Activated B cell treated with CpG ODN at 0.5 μM for 24 hours (primary cell): ENCODE data around the gene IER2. TPM values are rescaled to one million over a fixed set of nuclear protein-coding genes. Genes with fewer than 3 reads are reported as not detected.

Source experiments
- ATAC-seq: fragments of 200-7000 bp; cut with Tn5 transposase; one replicate; pipeline ENCODE4 v1.10.0; 2021; ENCODE audit warnings: low read depth, mild to moderate bottlenecking, moderate library complexity
- CTCF ChIA-PET: fragments of 350-600 bp; sonication (Branson Sonifier 250); formaldehyde crosslinking; loops from one replicate; lab custom pipeline; 2021; ENCODE audit warnings: antibody characterized with exemption; lab: Charles Lee
- POLR2A ChIA-PET: fragments of 350-600 bp; sonication (Branson Sonifier 250); formaldehyde crosslinking; loops from one replicate; lab custom pipeline; 2021; ENCODE audit warnings: antibody characterized with exemption; lab: Charles Lee
- DNase-seq: peaks from one replicate; pipeline ENCODE4 v3.0.0; 2022
- H3K27ac Mint-ChIP-seq: one replicate; pipeline ENCODE4 v1.8.0; 2020; ENCODE audit warnings: mixed read lengths
- H3K27me3 Mint-ChIP-seq: one replicate; pipeline ENCODE4 v1.8.0; 2021; ENCODE audit warnings: mixed read lengths
- H3K36me3 Mint-ChIP-seq: one replicate; pipeline ENCODE4 v1.8.0; 2021; ENCODE audit warnings: low read depth, mixed read lengths
- H3K4me1 Mint-ChIP-seq: one replicate; pipeline ENCODE4 v1.8.0; 2021; ENCODE audit warnings: mixed read lengths
- H3K4me3 Mint-ChIP-seq: one replicate; pipeline ENCODE4 v1.8.0; 2020; ENCODE audit warnings: mild to moderate bottlenecking, mixed read lengths
- H3K9me3 Mint-ChIP-seq: one replicate; pipeline ENCODE4 v1.8.0; 2020; ENCODE audit warnings: mixed read lengths
- CTCF ChIP-seq: fragments of 200-600 bp; IDR thresholded peaks from one replicate; pipeline ENCODE4 v1.8.0; 2022; ENCODE audit warnings: antibody characterized with exemption, mild to moderate bottlenecking
- intact Hi-C: fragments of 100-400 bp; cut with micrococcal nuclease; formaldehyde crosslinking; loops from one replicate; pipeline ENCODE4 v1.15.1; 2024
- total RNA-seq: library from RNA; stranded (reverse); gene quantifications from 2 replicates; pipeline ENCODE4 v1.2.3, GENCODE V29; 2022

IER2 gene
- total RNA-seq, 1 donor from 2014 or later: 119 TPM

GRCh38 chr19:13159713-13160112 is 9.5 kb downstream of the IER2 start:
- ChIA-PET CTCF (no interaction called here), POLR2A (interaction anchor here (0.6 to 6.5 kb wide), 2 partner anchors 7 to 22 kb away, joined by 13 to 413 read pairs; no protein-coding TSS in a partner anchor)
- H3K27ac Mint-ChIP-seq: peak overlapping the region; percentile 50
- intact Hi-C loops: loop anchor here (5.0 to 10.0 kb wide), 2 partner anchors 845 to 1208 kb away; partner anchors contain the start of gene RFX1
- H3K27me3 Mint-ChIP-seq: no peaks in the 10 kb centered on the region
- H3K9me3 Mint-ChIP-seq: no peaks in the 10 kb centered on the region
- DNase-seq: no peak
- no peak for TF ChIP-seq CTCF
- ATAC-seq: no peak
- H3K4me1 Mint-ChIP-seq: peaks cover 87% of the 10 kb centered on the region
- peaks cover 6% of the 10 kb centered on the region for H3K36me3 Mint-ChIP-seq
- no peak overlapping the region for H3K4me3 Mint-ChIP-seq

GRCh38 chr19:13160557-13160956 is 10.3 kb downstream of the IER2 start:
- Mint-ChIP-seq H3K4me1 (peaks cover 88% of the 10 kb centered on the region), H3K27me3 (no peaks in the 10 kb centered on the region), H3K27ac (peak overlapping the region; percentile 68), H3K4me3 (peak overlapping the region; percentile 5), H3K36me3 (no peaks in the 10 kb centered on the region), H3K9me3 (no peaks in the 10 kb centered on the region)
- ChIA-PET CTCF (interaction anchor here (0.9 kb wide), 1 partner anchor 36 kb away, joined by 3 read pairs; no protein-coding TSS in a partner anchor), POLR2A (interaction anchor here (0.6 to 11.6 kb wide), 2 partner anchors 9 to 64 kb away, joined by 4 to 258 read pairs; partner anchors contain the start of genes IER2 and STX10)
- DNase-seq (no peak), ATAC-seq (no peak)
- no peak for TF ChIP-seq CTCF
- intact Hi-C loops: no loop called here

- ATAC-seq (peak; percentile 36), DNase-seq (peak; percentile 70)
- TF ChIP-seq CTCF: no peak
- H3K27ac Mint-ChIP-seq: peak overlapping the region; percentile 89
- H3K4me3 Mint-ChIP-seq: peak overlapping the region; percentile 84
- H3K27me3 Mint-ChIP-seq: no peaks in the 10 kb centered on the region
- ChIA-PET POLR2A (interaction anchor here (0.5 to 11.6 kb wide), 15 partner anchors 6 to 171 kb away, joined by 3 to 413 read pairs (median 9); partner anchors contain the start of genes IER2, LYL1, NACC1 and STX10), CTCF (interaction anchor here (0.6 to 2.1 kb wide), 3 partner anchors 8 to 56 kb away, joined by 3 to 11 read pairs (median 3); no protein-coding TSS in a partner anchor)
- H3K36me3 Mint-ChIP-seq: no peaks in the 10 kb centered on the region
- no peaks in the 10 kb centered on the region for H3K9me3 Mint-ChIP-seq
- peaks cover 87% of the 10 kb centered on the region for H3K4me1 Mint-ChIP-seq
- intact Hi-C loops: loop anchor here (1.0 kb wide), 1 partner anchor 8 kb away; no protein-coding TSS in a partner anchor
These were observed 12.8 kb downstream of the IER2 start for GRCh38 chr19:13162724-13163608.

GRCh38 chr19:13163609-13164342 is 13.6 kb downstream of the IER2 start:
- peaks cover 87% of the 10 kb centered on the region for H3K4me1 Mint-ChIP-seq
- H3K36me3 Mint-ChIP-seq: no peaks in the 10 kb centered on the region
- no peaks in the 10 kb centered on the region for H3K9me3 Mint-ChIP-seq
- H3K27me3 Mint-ChIP-seq: no peaks in the 10 kb centered on the region
- ATAC-seq (peak; percentile 12), DNase-seq (peak; percentile 50)
- TF ChIP-seq CTCF: no peak
- peak overlapping the region; percentile 84 for H3K4me3 Mint-ChIP-seq
- CTCF ChIA-PET: interaction anchor here (1.0 to 2.1 kb wide), 3 partner anchors 9 to 32 kb away, joined by 3 to 11 read pairs (median 4); no protein-coding TSS in a partner anchor
- H3K27ac Mint-ChIP-seq: peak overlapping the region; percentile 89
- POLR2A ChIA-PET: interaction anchor here (0.5 to 11.6 kb wide), 13 partner anchors 7 to 172 kb away, joined by 3 to 413 read pairs (median 11); partner anchors contain the start of genes IER2, LYL1, NACC1 and STX10
- intact Hi-C loops: loop anchor here (1.0 kb wide), 1 partner anchor 8 kb away; no protein-coding TSS in a partner anchor
